Measurements from ENCODE around the gene SERPINB6. TPM values are rescaled to one million over a fixed set of nuclear protein-coding genes. Genes with fewer than 3 reads are reported as not detected.

SERPINB6 gene
- total and polyA plus RNA-seq, 2 of the 4 experiments (the other 2 are of a cell fraction) = 37.1 to 91.1 TPM

GRCh38 chr6:2939315-2940009 is 31.9 kb downstream of the SERPINB6 start:
- Histone ChIP-seq H2BK20ac (ENCODE audit: low read depth, low read length) (no peak overlapping the region), H2AK9ac (replicated peaks; ENCODE audit: low read depth, low read length, poor library complexity) (no peak overlapping the region), H3K18ac (ENCODE audit: low read depth, low read length) (no peak overlapping the region), H4K91ac (ENCODE audit: insufficient read depth, low read depth, low read length) (no peak overlapping the region), H2AFZ (replicated peaks; ENCODE audit: low read length, poor library complexity) (no peak overlapping the region), H3K56ac (ENCODE audit: extremely low read depth, insufficient read depth, low read length) (no peak overlapping the region), H3K4me1 (ENCODE audit: control insufficient read depth, insufficient read depth, low read length) (no peaks in the 10 kb centered on the region), H3K14ac (replicated peaks; ENCODE audit: low read depth, low read length) (no peak overlapping the region), H3K36me3 (ENCODE audit: control insufficient read depth, insufficient read depth, low read length) (no peaks in the 10 kb centered on the region), H3K9me3 (ENCODE audit: control insufficient read depth, insufficient read depth, low read length) (no peaks in the 10 kb centered on the region), H3K4me2 (ENCODE audit: low read depth, low read length) (no peak overlapping the region), H3K9ac (ENCODE audit: low read depth, low read length) (no peak overlapping the region), H3K27me3 (ENCODE audit: control insufficient read depth, insufficient read depth, low read length) (no peaks in the 10 kb centered on the region), H4K20me1 (ENCODE audit: insufficient read depth, low read length) (no peaks in the 10 kb centered on the region), H4K5ac (ENCODE audit: low read depth, low read length) (no peak overlapping the region), H3K9me1 (ENCODE audit: insufficient read depth, low read length) (no peaks in the 10 kb centered on the region; the same call in 1 of the 2 replicates), H2BK15ac (ENCODE audit: low read depth, low read length) (no peak overlapping the region), H4K8ac (ENCODE audit: low read depth in 2 of 2, low read length in 2 of 2) (no peak overlapping the region), H3K27ac (ENCODE audit: insufficient read depth, low read length) (no peak overlapping the region), H3K4ac (ENCODE audit: low read depth, low read length) (no peak overlapping the region), H2BK120ac (ENCODE audit: low read depth, low read length) (no peak overlapping the region), H2BK5ac (ENCODE audit: low read depth, low read length, poor library complexity, severe bottlenecking) (no peak overlapping the region), H2AK5ac (ENCODE audit: low read depth, low read length) (no peak overlapping the region), H3K23ac (ENCODE audit: low read depth, low read length) (no peak overlapping the region), H3K4me3 (ENCODE audit: insufficient read depth, low read depth, low read length) (no peak overlapping the region), H3K79me1 (ENCODE audit: low read depth in 1 of 2, low read length in 2 of 2) (no peaks in the 10 kb centered on the region)
- TF ChIP-seq RCOR1 (IDR thresholded peaks at IDR 0.05; ENCODE audit: insufficient replicate concordance, low read length) = no peak
- TF ChIP-seq ELK1 (IDR thresholded peaks at IDR 0.05; ENCODE audit: borderline replicate concordance, low read depth, low read length) = no peak
- no peak for TF ChIP-seq MAZ (IDR thresholded peaks at IDR 0.05; ENCODE audit: borderline replicate concordance, low read depth, low read length)
- TF ChIP-seq POLR2A (IDR thresholded peaks at IDR 0.05; ENCODE audit: low read depth, low read length) = no peak
- no peak for TF ChIP-seq CHD1 (IDR thresholded peaks at IDR 0.05; ENCODE audit: low read depth, low read length)
- TF ChIP-seq RFX5 (IDR thresholded peaks at IDR 0.05; ENCODE audit: low read depth, low read length) = no peak
- TF ChIP-seq CTCF (conservative IDR thresholded peaks at IDR 0.05; ENCODE audit: low read depth, low read length) = no peak
- no peak for TF ChIP-seq FOS (IDR thresholded peaks at IDR 0.05; ENCODE audit: low read depth, low read length)
- TF ChIP-seq RAD21 (IDR thresholded peaks at IDR 0.05; ENCODE audit: low read length) = no peak
- TF ChIP-seq CEBPB (IDR thresholded peaks at IDR 0.05; ENCODE audit: low read depth, low read length) = no peak
- no peak for TF ChIP-seq USF2 (IDR thresholded peaks at IDR 0.05; ENCODE audit: low read depth, low read length)
- no peak for TF ChIP-seq NFE2L2 (IDR thresholded peaks at IDR 0.05; ENCODE audit: low read depth, low read length)
- no peak for TF ChIP-seq MAFK (IDR thresholded peaks at IDR 0.05; ENCODE audit: low read depth, low read length)
- no peak for TF ChIP-seq SMC3 (IDR thresholded peaks at IDR 0.05; ENCODE audit: low read depth, low read length)
- TF ChIP-seq MXI1 (IDR thresholded peaks at IDR 0.05; ENCODE audit: borderline replicate concordance, low read depth, low read length) = no peak
- no peak for TF ChIP-seq BHLHE40 (IDR thresholded peaks at IDR 0.05; ENCODE audit: low read depth, low read length)
- dilution Hi-C loops (cut with HindIII; ENCODE audit: low sequenced_read_pairs, unreplicated experiment) (no loop called here), in situ Hi-C loops (cut with MboI; ENCODE audit: low sequenced_read_pairs) (loop anchor here (10.0 kb wide), 1 partner anchor 145 kb away; no protein-coding TSS in a partner anchor), intact Hi-C loops (cut with micrococcal nuclease) (no loop called here)
- POLR2A ChIA-PET (ENCODE audit: unreplicated experiment) = no interaction called here
- BruUV-seq (replicated peaks) = no TSS peak
- no peak for DNase-seq
- CTCF ChIA-PET = no interaction called here
- ATAC-seq (ENCODE audit: low read depth) = no peak
- 100% methylated on average over 2 of the region's 34 CpGs; no CpG with 5 or more reads in 1 of the 2 experiments for WGBS, 2 experiments (ENCODE audit: extremely low coverage in 2 of 2, insufficient read length in 1 of 2)
